ENCODE data around the gene PIBF1.

GRCh38 chr13:72774019-72774418 is 7.9 kb upstream of the PIBF1 start:
- TF ChIP-seq CTCF (IDR thresholded peaks at IDR 0.05) (no peak), POLR2AphosphoS5 (IDR thresholded peaks at IDR 0.05; ENCODE audit: insufficient read depth in 1 of 2, low read depth in 1 of 2) (no peak)

Measured in vagina (tissue), 2 donors.